Activated T-cell treated with anti-CD3 and anti-CD28 coated beads, Interleukin-2, amount 50 U/mL, for 48 hours (primary cell): ENCODE measurements around the gene ATG5.
"Not testable (repeated sequence)": the region's sequence is repeated elsewhere in the genome, so short reads cannot be mapped to it uniquely, and the experiment has no call there.

Source experiments
- DNase-seq, 2 experiments: peaks; one replicate each; pipeline ENCODE4 v3.0.0-alpha.2; 2020

ATG5 gene

DNA sequence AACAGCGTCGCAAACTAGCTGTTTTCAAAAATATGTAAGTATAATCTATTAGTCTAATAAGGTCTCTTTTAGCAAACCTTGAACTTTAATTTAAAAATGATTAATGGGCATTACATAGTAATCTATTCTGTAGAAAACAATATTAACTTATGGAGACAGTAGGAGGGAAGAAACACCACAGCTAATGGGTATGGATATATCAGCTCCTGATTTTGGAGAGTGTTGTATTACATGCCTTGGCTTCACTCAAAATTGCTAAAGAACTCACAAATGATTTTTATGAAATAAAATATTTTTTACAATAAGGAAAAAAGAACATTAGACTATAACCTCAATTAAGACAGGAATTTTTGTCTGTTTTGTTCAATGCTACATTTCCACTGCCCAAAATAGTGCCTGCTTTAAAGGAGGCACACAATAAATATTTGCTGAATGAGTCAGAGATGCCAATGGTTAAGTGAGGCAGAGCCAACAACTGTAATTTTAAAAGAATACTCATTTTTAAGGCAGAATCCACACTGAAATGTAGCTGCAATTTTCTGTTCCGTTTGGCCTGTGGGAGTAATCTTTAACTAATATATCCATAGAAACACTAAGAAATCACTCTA, 15.7 kb downstream of the ATG5 start:
- DNase-seq = no peak

DNA sequence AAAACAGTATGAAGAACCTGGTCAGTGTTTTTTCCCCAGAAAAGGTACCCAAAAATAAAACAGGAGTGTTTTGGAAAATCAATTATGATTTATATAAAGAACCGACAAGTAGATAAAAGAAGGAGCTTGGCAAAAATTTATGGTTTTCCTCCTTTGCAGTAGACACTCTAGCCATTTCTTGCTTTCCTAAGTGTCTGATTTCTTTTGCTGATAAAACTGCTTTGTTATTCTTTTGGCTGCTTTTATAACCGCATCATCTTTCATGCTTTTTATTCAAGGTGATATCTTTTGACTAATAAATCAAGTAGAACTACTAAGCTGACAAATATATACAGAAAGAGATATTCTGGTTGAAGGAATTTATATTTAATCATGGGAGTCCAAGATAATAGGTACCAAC, 16.6 kb downstream of the ATG5 start:
- no peak for DNase-seq

DNA sequence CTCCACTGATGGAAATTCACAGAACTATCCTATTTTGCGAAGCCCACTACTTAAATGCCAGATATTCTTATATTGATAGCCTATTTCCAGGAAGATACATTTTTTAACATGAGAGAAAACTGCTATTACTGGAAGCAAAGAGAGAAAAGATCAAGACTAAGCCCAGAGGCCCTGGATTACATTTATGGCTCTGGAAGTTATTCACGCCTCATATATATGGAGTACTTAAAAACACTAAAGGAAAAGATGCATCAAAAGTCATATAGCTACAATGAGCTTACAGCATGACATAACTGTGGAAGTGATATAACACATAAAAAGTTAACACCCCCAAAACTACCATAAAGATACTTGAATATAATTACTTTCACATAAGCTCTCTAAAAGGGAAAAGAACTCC, 19.8 kb downstream of the ATG5 start:
- DNase-seq = no peak

DNA sequence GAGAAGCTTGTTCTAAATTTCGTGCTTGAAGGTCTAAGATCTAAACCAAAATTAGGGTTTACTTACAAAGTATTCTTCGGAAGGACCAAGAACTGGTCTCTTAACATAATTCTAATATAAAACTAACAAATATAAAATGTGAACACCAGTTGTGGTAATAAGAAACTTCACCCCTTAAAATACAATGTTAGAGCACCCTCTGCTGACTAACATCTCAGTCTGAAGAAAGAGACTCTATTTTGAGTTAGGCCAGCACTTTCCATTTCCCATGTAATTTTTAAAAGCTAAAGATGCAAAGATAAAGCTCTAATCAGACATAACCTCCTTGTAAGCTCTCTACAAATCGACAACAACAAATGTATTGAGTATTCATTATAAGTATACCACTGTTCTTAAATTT, 24.6 kb downstream of the ATG5 start:
- no peak for DNase-seq

DNA sequence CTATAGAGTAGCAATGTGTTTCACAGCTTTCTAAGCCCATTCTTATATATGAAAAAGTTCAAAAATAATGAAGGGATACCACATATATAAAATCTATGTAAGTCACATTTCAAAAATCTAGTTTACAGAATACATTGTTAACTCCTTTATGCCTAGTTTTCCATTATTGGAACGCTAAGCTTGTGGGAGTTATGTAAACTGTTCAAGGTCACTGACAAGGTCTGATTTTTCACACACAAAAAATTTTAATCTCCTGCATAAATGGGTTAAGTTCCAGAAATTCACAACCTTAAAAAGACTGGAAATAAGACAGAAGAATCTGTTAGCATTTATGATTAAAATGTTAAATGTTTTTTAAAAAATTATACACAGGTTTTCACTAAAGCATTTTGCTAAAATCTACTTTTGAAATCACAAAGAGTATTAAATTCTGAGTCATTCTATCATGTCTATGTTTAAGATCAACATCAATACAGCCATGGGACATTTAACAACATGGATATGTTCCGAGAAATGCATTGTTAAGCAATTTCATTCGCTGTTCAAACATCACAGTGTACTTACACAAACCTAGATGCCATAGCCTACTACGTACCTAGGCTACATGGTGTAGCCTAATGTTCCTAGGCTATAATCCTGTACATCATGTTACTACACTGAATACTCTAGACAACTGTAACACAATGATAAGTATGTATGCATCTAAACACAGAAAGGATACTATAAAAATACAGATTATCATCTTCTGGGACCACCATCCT, 25.4 kb downstream of the ATG5 start:
- no peak for DNase-seq

DNA sequence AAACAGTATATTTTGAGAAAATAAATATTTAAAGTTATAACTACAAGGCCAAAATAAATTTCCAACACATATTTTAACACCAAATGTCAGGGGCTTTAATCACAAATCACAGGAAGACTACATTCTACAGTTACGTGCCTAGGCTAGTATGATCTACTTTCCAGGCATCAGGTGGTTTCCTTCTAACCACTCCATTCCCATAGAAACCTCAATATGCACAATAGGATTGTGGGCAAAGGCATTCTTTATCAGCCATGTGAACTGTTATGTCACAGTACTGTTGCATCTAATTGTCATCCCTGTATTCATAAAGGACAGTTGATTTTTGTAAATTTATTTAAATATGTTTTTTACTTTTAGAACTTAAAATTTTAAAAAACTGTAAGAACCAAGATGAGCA, 32.4 kb downstream of the ATG5 start:
- DNase-seq = no peak

DNA sequence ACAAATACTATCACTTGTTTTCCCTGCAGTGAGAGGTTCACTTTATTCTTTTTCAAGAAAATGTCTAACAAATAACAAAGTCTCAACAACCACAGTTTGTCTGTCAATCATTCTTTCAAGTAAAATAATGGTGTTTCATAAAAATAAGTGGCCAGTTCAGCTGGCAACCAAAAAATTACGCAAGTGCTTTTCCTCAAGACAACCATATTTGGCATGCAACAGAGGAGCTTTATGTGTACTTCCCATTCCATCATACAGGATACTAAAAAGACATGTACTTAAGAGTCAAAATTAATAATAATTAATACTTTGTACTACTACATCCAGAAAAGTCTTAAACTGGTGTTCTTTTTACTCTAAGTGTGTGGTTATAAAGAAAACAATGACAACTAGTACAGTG, 34.6 kb downstream of the ATG5 start:
- no peak for DNase-seq

DNA sequence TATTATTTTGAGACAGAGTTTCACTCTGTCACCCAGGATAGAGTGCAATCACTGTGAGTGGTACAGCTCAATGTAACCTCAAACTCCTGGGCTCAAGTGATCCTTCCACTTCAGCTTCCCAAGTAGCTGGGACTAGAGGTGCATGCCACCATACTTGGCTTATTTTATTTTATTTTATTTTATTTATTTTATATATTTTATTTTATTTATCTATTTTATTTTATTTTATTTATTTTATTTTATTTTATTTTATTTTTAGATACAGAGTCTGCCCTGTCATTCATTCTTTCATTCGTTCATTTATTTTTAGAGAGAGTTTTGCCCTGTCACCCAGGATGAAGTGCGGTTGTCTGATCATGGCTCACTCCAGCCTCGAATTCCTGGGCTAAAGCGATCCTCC, 35.5 kb downstream of the ATG5 start:
- DNase-seq = no peak

DNA sequence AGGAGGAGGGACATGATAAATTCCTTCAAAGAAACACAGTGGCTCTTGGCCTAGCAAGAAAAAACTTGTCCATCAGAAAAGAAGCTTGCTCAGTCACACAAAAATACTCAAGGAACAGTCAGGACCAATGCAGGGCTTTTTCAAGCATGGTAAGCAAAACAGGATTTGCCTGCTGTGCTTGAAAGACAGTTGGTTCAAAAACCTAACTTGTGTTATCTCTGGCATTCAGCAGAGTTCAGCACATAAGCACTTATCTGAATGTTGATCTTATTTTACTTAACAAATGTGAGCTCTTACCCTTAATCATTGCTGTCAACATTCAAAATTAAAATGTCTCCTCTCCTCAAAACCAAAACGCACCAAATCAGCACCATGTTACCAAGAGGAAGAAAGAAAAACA, 38.3 kb downstream of the ATG5 start:
- no peak for DNase-seq

DNA sequence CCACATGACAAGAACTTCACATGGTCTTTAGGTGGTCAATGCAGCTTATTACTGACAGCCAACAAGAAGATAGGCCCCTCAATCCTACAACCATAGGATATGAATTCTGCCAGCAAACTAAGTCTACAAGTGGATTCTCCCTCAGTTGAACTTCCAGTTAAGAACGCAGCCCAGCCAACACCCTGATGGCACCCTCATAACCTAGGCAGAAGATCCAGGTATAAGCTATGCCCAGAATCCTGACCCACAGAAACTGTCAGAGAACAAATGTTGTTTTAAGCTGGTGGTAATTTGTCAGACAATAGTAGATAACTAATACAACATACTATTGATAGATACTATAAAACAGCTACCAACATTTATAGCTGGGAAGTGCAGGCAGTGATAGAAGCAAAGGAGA, 38.8 kb downstream of the ATG5 start:
- no peak for DNase-seq

DNA sequence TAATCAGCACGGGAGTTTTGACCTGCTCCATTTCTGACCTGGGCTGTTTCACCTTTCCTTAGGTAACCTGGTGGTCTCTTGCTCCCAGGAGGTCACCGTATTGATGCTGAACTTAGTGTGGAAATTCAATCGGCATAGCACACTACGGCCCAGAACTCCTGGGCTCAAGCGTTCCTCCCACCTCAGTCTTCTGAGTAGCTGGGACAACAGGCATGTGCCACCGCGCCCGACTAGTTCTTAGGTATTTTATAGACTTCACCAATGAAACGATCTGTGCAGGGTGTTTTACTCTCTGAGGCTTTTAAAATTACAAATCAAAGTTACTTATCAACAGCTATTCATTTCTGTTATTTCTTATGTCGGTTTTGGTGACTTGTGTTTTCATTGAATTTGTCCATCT, 42.1 kb downstream of the ATG5 start:
- no peak for DNase-seq

DNA sequence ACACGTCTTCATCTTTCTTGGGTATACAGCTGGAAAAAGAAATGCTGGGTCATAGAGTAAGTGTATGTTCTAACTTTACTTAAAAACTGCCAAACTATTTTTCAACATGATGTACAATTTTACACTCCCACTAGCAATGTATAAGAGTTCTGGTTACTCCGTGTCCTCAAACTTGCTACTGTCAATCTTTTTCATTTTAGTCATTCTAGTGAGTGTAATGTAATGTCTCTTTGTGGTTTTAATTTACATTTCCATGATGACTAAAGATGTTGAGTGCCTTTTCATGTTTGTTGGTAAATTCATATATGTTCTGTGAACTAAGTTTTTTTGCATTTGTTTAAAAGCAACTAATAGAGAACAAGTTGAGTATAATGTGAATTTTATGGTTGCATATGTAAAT, 43.9 kb downstream of the ATG5 start:
- no peak for DNase-seq

DNA sequence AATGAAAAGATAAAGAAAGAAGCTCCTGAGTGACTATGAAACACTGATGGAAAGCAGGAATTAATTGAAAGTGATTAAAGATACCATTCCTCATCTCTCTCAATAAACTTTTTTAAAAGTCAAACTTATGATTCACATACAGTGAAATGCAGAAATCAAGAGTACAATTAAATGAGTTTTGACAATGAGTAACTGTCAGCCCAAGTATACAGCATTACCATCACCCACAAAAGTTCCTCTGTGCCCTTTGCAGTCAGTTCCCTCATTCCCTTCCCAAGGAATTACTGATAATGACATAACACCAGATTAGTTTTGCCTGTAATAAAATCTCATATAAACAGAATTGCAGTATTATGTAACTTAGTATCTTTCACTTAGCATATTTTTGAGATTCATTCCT, 44.5 kb downstream of the ATG5 start:
- no peak for DNase-seq

DNA sequence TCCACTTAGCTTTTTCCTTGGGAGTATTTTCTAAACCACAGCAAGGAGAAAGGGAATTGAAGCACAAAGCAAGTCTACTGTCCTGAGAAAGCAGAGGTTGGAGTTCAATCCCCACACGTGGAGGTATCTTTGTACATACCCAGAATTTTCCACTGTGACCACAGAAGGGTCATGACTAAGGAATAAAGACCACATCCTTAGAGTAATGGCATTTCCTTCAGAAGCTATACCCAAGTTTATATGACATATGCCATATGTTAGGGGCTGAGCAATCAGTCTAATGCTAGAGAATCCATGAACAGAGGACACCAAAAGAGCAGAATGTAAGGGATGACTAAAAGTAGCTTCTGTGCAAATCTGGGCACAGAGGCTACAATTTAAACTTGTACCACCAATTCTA, 46.4 kb downstream of the ATG5 start:
- DNase-seq = no peak

DNA sequence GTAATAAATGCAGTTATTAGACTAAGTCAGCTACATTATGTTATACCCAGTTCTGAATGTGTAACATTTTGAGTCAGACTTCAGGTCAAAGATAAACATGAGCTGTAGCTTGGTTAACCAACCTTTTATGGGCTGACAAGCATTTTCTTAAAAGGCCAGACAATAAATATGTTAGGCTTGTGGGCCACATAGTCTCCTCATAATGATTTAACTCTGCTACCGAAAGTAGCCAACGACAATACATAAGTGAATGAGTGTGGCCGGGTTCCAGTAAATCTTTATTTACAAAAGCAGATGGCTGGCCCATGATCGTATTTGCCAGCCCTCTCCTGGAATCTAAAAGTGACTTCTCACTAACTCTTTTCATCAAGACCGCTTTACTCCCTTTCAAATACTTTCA, 49.9 kb downstream of the ATG5 start:
- no peak for DNase-seq

DNA sequence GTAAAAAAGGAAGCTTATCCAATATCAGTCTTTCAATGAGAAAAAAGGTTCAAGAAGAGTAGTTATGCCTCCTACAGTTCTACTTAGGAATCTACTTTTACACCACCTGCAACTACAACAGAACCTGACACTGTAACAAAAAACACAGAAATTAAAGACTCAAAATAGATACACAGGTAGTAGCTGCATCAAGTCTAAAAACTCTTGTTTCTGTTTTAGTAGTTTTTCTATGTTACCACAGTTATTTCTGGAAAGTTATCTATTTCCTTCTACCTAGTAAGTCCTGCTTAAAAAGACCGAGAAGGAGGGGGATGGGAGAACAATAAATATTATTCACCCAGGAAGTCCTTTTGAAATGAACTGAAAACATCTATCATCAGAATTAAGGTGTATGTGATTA, 52.5 kb downstream of the ATG5 start:
- no peak for DNase-seq

DNA sequence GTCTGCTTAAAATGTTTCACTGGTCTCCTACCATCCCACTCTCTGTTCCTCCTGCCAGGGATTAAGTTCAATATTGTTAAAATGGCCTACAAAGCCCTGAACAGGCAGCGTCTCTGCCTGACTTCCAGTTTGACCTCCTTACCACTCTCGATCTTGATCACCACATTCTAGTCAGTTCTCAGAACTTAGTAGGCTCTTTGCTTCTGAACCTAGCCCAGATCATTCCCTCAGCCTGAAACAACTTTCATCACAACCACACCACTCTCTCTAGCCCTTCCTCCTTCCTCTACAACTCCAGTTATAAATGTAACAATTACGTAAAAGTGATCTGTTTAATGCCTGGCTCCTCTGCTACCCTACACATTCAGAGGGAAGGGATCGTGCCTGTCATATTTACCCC, 53.3 kb downstream of the ATG5 start:
- no peak for DNase-seq

DNA sequence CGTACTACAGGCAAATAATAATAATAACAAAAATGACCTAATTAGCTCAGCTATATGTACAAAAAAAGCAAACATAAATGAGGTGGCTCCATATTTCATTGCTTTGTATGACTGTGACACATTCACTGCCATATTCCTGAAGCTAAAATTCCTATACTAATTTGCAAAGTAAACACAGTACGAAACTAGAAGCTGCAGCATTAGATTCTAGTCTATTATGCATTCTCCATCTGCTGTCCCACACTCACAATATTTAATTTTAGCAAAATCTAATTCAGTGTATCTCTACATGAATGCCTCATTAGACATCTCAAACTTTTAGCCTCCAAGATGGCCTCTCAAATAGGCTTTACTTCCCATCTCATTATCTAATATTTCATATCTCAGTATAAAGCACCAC, 55.1 kb downstream of the ATG5 start:
- DNase-seq = no peak

DNA sequence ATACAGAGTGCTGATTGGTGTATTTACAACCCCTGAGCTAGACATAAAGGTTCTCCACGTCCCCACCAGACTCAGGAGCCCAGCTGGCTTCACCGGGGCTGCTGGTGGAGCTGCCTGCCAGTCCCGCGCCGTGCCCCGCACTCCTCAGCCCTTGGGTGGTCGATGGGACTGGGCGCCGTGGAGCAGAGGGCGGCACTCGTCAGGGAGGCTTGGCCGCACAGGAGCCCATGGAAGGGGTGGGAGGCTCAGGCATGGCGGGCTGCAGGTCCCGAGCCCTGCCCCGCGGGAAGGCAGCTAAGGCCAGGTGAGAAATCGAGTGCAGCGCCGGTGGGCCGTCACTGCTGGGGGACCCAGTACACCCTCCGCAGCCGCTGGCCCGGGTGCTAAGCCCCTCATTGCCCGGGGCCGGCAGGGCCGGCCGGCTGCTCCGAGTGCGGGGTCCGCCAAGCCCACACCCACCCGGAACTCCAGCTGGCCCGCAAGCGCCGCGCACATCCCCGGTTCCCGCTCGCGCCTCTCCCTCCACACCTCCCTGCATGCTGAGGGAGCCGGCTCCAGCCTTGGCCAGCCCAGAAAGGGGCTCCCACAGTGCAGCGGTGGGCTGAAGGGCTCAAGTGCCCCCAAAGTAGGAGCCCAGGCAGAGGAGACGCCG, 56.2 kb downstream of the ATG5 start:
- DNase-seq = not testable (repeated sequence)

DNA sequence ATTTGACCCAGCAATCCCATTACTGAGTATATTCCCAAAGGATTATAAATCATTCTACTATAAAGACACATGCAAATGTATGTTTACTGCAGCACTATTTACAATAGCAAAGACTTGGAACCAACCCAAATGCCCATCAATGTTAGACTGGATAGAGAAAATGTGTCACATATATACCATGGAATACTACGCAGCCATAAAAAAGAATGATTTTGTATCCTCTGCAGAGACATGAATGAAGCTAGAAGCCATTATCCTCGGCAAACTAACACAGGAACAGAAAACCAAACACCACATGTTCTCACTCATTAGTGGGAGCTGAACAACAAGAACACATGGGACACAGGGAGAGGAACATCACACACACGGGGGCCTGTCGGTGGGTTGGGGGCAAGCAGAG, 57.1 kb downstream of the ATG5 start:
- DNase-seq = not testable (repeated sequence)

DNA sequence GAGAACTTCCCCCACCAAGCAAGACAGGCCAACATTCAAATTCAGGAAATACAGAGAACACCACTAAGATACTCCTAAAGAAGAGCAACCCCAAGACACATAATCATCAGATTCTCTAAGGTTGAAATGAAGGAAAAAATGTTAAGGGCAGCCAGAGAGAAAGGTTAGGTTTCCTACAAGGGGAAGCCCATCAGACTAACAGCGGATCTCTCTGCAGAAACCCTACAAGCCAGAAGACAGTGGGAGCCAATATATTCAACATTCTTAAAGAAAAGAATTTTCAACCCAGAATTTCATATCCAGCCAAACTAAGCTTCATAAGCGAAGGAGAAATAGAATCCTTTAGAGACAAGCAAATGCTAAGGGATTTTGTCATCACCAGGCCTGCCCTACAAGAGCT, 61.1 kb downstream of the ATG5 start:
- not testable (repeated sequence) for DNase-seq

DNA sequence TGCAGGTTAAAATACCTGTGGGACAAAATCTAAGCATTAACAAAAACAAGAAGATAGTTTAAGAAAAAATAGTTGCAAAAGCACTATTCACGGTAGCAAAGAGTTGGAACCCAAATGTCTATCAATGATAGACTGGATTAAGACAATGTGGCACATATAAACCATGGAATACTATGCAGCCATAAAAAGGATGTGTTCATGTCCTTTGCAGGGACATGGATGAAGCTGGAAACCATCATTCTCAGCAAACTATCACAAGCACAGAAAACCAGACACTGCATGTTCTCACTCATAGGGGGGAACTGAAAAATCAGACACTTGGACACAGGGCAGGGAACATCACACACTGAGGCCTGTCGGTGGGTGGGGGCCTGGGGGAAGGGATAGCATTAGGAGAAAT, 65.8 kb downstream of the ATG5 start:
- DNase-seq = not testable (repeated sequence)

DNA sequence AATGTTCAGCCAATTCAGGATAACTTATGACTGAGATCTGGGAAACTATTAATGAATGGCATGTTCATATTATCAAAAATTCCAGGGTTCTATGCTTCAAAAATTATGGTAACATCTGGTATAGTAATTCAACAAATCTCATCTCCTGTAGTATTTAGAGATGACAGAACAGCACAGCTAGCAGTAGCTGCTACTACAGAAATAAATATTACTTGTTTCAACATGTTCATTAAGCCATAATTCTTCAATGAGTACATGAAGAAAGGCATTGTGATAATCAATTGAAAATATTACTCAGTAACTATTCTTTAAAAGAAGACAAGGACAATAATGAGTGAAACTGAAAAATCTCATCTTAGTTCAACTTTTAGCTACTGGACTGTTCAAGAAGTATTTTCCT, 66.8 kb downstream of the ATG5 start:
- DNase-seq = no peak

DNA sequence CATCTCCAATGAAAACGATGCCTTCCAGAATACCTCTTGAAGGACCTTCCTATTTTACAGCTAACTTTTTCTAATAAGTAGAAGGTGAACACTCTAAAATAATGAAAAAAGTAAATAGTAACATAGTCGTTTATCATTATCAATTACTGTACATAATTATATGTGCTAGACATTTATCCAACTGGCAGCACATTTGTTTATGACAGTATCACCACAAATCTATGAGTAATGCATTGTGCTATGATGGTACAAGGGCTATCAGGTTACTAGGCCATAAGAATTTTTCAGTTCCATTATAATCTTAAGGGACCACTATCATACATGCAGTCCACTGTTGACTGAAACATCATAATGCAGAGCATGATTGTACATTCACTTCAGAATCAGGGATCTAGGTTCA, 68.4 kb downstream of the ATG5 start:
- no peak for DNase-seq
